ENCODE measurements around the gene IRAG1.

GRCh38 chr11:10693509-10694081 is at the start of gene IRAG1:
- TF ChIP-seq MLX (CRISPR knock-in tag; IDR thresholded peaks at IDR 0.05), result no peak
- TF ChIP-seq ZC3H13 (CRISPR knock-in tag; IDR thresholded peaks at IDR 0.05), result no peak
- no peak for TF ChIP-seq ZBTB33 (CRISPR knock-in tag; IDR thresholded peaks at IDR 0.05)
- no peak for TF ChIP-seq SRF (IDR thresholded peaks at IDR 0.05; ENCODE audit: low read depth, low read length)
- TF ChIP-seq KDM3A (CRISPR knock-in tag; IDR thresholded peaks at IDR 0.05; ENCODE audit: low read depth), result no peak
